Liver (tissue), 10 donors: Measurements from ENCODE around the gene APOBEC3F. TPM values are rescaled to one million over a fixed set of nuclear protein-coding genes. Genes with fewer than 3 reads are reported as not detected.

Experiments used
- DNase-seq: peaks from one replicate; pipeline ENCODE4 v3.0.0-alpha.2; 2017; ENCODE audit warnings: low spot score
- H3K27ac ChIP-seq, 2 donors: one replicate each; pipeline ENCODE4 v1.7.0; 2013; ENCODE audit warnings: inconsistent platforms in 2 of 2, low read length in 2 of 2, control low read depth in 1 of 2, low read depth in 1 of 2, mild to moderate bottlenecking in 1 of 2
- H3K27me3 ChIP-seq, 4 donors: one replicate each; pipeline versions ENCODE4 v1.6.1 to v1.7.0; 2013; ENCODE audit warnings: low read length in 3 of 4, inconsistent platforms in 1 of 4, mild to moderate bottlenecking in 1 of 4, moderate library complexity in 1 of 4; ENCODE audit not compliant: control insufficient read depth in 4 of 4, insufficient read depth in 4 of 4
- H3K36me3 ChIP-seq, 4 donors: one replicate each; pipeline versions ENCODE4 v1.6.1 to v1.7.0; 2013; ENCODE audit warnings: low read length in 3 of 4, mild to moderate bottlenecking in 3 of 4, low read depth in 1 of 4, moderate library complexity in 1 of 4; ENCODE audit not compliant: control insufficient read depth in 4 of 4, insufficient read depth in 3 of 4
- H3K4me1 ChIP-seq, 4 donors: one replicate each; pipeline versions ENCODE4 v1.6.1 to v1.7.0; 2013; ENCODE audit warnings: low read length in 3 of 4, mild to moderate bottlenecking in 3 of 4, moderate library complexity in 1 of 4; ENCODE audit not compliant: control insufficient read depth in 4 of 4, insufficient read depth in 4 of 4
- H3K4me3 ChIP-seq, 3 donors: one replicate each; pipeline versions ENCODE4 v1.6.1 to v1.7.0; 2013; ENCODE audit warnings: low read length in 3 of 3, control low read depth in 1 of 3, low read depth in 1 of 3, mild to moderate bottlenecking in 1 of 3
- H3K9ac ChIP-seq, 2 donors: one replicate each; pipeline ENCODE4 v1.7.0; 2013; ENCODE audit warnings: low read length in 2 of 2, mild to moderate bottlenecking in 2 of 2, moderate library complexity in 2 of 2, control low read depth in 1 of 2, low read depth in 1 of 2
- H3K9me3 ChIP-seq, 4 donors: one replicate each; pipeline versions ENCODE4 v1.6.1 to v1.7.0; 2013; ENCODE audit warnings: low read length in 3 of 4; ENCODE audit not compliant: control insufficient read depth in 4 of 4
- EGR1 ChIP-seq, 2 donors: IDR thresholded peaks; 2 replicates each; pipeline ENCODE4 v1.6.1; 2016 to 2018; ENCODE audit warnings: antibody characterized with exemption in 2 of 2, low read depth in 2 of 2
- FOXA1 ChIP-seq: IDR thresholded peaks from 2 replicates; pipeline ENCODE4 v1.6.1; 2016; ENCODE audit warnings: antibody characterized with exemption
- GABPA ChIP-seq, 2 donors: IDR thresholded peaks in 1 of 2; conservative IDR thresholded peaks in 1 of 2; 2 replicates each; pipeline ENCODE4 v1.6.1; 2016; ENCODE audit warnings: antibody characterized with exemption in 2 of 2, mild to moderate bottlenecking in 1 of 2, moderate library complexity in 1 of 2
- HNF4A ChIP-seq, 2 donors: conservative IDR thresholded peaks; 2 replicates each; pipeline ENCODE4 v1.6.1; 2016; ENCODE audit warnings: antibody characterized with exemption in 2 of 2, mild to moderate bottlenecking in 2 of 2
- HNF4G ChIP-seq: IDR thresholded peaks from 2 replicates; pipeline ENCODE4 v1.6.1; 2016; ENCODE audit warnings: antibody characterized with exemption
- RAD21 ChIP-seq, 2 donors: IDR thresholded peaks; 2 replicates each; pipeline ENCODE4 v1.6.1; 2016; ENCODE audit warnings: antibody characterized with exemption in 2 of 2, mild to moderate bottlenecking in 2 of 2
- SP1 ChIP-seq: IDR thresholded peaks from 2 replicates; pipeline ENCODE4 v1.6.1; 2018; ENCODE audit warnings: antibody characterized with exemption, mild to moderate bottlenecking
- YY1 ChIP-seq: IDR thresholded peaks from 2 replicates; pipeline ENCODE4 v1.6.1; 2016; ENCODE audit warnings: antibody characterized with exemption, mild to moderate bottlenecking
- WGBS: extraction: QIAGEN DNeasy Blood & Tissue Kit; methylation state at CpG from one replicate; pipeline ENCODE4 v1.1.7; 2013; 5-methylcytosine and 5-hydroxymethylcytosine counted together
- polyA plus RNA-seq, 2 donors: library from polyadenylated mRNA; stranded (reverse) in 1 of 2; unstranded in 1 of 2; fragments of 200-250 nt in 1 of 2; fragments of >200 nt in 1 of 2; fragmentation: Nextera tagmentation in 1 of 2; extraction: Ambion mirVana in 1 of 2; gene quantifications; one replicate each; pipeline versions ENCODE4 v1.2.1 to v1.2.3, GENCODE V29; 2013 to 2015
- small RNA-seq: library from RNA; depleted of rRNA; stranded (forward); fragments of <200 nt; gene quantifications from one replicate; pipeline ENCODE3, GENCODE V24; 2014
- total RNA-seq, 2 donors: library from RNA; depleted of rRNA; stranded (reverse); fragments of >200 nt; gene quantifications; one replicate each; pipeline ENCODE4 v1.2.3, GENCODE V29; 2014
- TF ChIP-seq, protein P1 (sequence below): IDR thresholded peaks from 2 replicates; pipeline ENCODE4 v1.6.1; 2016; ENCODE audit warnings: antibody characterized with exemption
- TF ChIP-seq, protein P2 (sequence below): fragments of 150-350 bp; IDR thresholded peaks from 2 replicates; pipeline ENCODE4 v1.5.1; 2017; ENCODE audit warnings: improper control_type of control experiment, low read depth, low read length; ENCODE audit not compliant: missing input control
- donor health status: healthy.
- donor health status: healthy.
- donor health status: healthy.
- donor health status: healthy.
- donor health status: healthy.

The APOBEC3F gene
- total and polyA plus RNA-seq, 4 donors = 1.6 to 4.5 (median 2.0) TPM

DNA sequence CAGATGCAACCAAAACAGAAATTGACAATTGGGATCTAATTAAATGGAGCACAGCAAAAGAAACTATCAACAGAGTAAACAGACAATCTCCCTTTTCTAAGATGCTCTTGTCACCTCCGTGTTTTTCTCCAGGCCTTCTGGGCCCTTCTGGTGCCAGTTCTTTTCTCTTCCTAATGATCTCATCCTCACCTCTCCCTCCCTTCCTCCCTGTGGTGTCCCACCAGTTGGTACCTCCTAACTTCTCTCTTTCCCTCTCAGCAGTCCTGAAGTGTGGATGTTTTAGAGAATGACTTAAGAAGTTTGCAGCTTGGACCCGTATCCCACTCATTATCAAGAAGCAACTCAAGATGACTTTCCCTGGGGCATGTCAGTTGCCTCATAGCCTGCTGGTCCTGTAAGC lies 62.8 kb downstream of the APOBEC3F start:
- Histone ChIP-seq H3K4me1 (no peaks in the 10 kb centered on the region), H3K27ac (no peak overlapping the region), H3K9ac (no peak overlapping the region), H3K36me3 (no peaks in the 10 kb centered on the region), H3K9me3 (no peaks in the 10 kb centered on the region), H3K27me3 (no peaks in the 10 kb centered on the region), H3K4me3 (no peak overlapping the region)
- DNase-seq = no peak
- 75% methylated on average over 2 of the region's 2 CpGs for WGBS
- TF ChIP-seq EGR1 (IDR thresholded peaks at IDR 0.05; ENCODE audit: low read depth in 2 of 2) (no peak), HNF4A (conservative IDR thresholded peaks at IDR 0.05) (no peak), YY1 (no peak), GABPA (IDR thresholded peaks at IDR 0.05 in 1 of 2, conservative IDR thresholded peaks at IDR 0.05 in 1 of 2) (no peak), FOXA1 (no peak), HNF4G (no peak), RAD21 (IDR thresholded peaks at IDR 0.05) (no peak), SP1 (no peak)
- TF ChIP-seq, protein P1, sequence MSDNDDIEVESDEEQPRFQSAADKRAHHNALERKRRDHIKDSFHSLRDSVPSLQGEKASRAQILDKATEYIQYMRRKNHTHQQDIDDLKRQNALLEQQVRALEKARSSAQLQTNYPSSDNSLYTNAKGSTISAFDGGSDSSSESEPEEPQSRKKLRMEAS = no peak
- TF ChIP-seq, protein P2, sequence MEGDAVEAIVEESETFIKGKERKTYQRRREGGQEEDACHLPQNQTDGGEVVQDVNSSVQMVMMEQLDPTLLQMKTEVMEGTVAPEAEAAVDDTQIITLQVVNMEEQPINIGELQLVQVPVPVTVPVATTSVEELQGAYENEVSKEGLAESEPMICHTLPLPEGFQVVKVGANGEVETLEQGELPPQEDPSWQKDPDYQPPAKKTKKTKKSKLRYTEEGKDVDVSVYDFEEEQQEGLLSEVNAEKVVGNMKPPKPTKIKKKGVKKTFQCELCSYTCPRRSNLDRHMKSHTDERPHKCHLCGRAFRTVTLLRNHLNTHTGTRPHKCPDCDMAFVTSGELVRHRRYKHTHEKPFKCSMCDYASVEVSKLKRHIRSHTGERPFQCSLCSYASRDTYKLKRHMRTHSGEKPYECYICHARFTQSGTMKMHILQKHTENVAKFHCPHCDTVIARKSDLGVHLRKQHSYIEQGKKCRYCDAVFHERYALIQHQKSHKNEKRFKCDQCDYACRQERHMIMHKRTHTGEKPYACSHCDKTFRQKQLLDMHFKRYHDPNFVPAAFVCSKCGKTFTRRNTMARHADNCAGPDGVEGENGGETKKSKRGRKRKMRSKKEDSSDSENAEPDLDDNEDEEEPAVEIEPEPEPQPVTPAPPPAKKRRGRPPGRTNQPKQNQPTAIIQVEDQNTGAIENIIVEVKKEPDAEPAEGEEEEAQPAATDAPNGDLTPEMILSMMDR = no peak

Small RNAs within 50 kb of the gene (small RNA-seq; reads per million reads assigned to genes)
- not detected for gene AL022318.2

Other genes with a start within 250 kb of the APOBEC3F start
- gene DNAL4, start 246.7 kb upstream of the APOBEC3F start, total RNA-seq = 1 to 10 TPM; 4.0 to 5.6 TPM
- 1 to 10 TPM; 4.9 TPM for gene DNAL4, start 246.7 kb upstream of the APOBEC3F start, polyA plus RNA-seq
- under 1 TPM; 0.05 to 0.25 TPM for gene NPTXR, start 196.8 kb upstream of the APOBEC3F start, total RNA-seq
- gene NPTXR, start 196.8 kb upstream of the APOBEC3F start, polyA plus RNA-seq = under 1 TPM; 0.07 to 0.45 TPM
- 10 to 100 TPM; 10.8 to 11.0 TPM for gene CBX6, start 168.6 kb upstream of the APOBEC3F start, total RNA-seq
- gene CBX6, start 168.6 kb upstream of the APOBEC3F start, polyA plus RNA-seq = 1 to 10 TPM; 7.3 to 9.6 TPM
- gene APOBEC3A, start 83.3 kb upstream of the APOBEC3F start, total RNA-seq = 1 to 10 TPM; 8.4 to 8.7 TPM
- under 1 TPM; 0.26 to 0.77 TPM for gene APOBEC3A, start 83.3 kb upstream of the APOBEC3F start, polyA plus RNA-seq
- gene APOBEC3B, start 58.5 kb upstream of the APOBEC3F start, total RNA-seq = 1 to 10 TPM in 1 of 2 donors, under 1 TPM in 1; 0.08 to 6.0 TPM
- gene APOBEC3B, start 58.5 kb upstream of the APOBEC3F start, polyA plus RNA-seq = 1 to 10 TPM in 1 of 2 donors, under 1 TPM in 1; 0.61 to 1.2 TPM
- gene APOBEC3C, start 26.6 kb upstream of the APOBEC3F start, total RNA-seq = 10 to 100 TPM in 1 of 2 donors, 1 to 10 TPM in 1; 1.2 to 11.9 TPM
- gene APOBEC3C, start 26.6 kb upstream of the APOBEC3F start, polyA plus RNA-seq = 1 to 10 TPM; 2.2 to 5.2 TPM
- 1 to 10 TPM in 1 of 2 donors, under 1 TPM in 1; 0.50 to 1.4 TPM for gene APOBEC3D, start 19.7 kb upstream of the APOBEC3F start, total RNA-seq
- gene APOBEC3D, start 19.7 kb upstream of the APOBEC3F start, polyA plus RNA-seq = under 1 TPM; 0.29 to 0.78 TPM
- 1 to 10 TPM; 3.3 to 9.2 TPM for gene APOBEC3G, start 36.4 kb downstream of the APOBEC3F start, total RNA-seq
- 1 to 10 TPM; 1.9 to 2.6 TPM for gene APOBEC3G, start 36.4 kb downstream of the APOBEC3F start, polyA plus RNA-seq
- gene APOBEC3H, start 56.4 kb downstream of the APOBEC3F start, total RNA-seq = not detected
- under 1 TPM in 1 of 2 donors, not detected in 1; 0.25 TPM for gene APOBEC3H, start 56.4 kb downstream of the APOBEC3F start, polyA plus RNA-seq
- 10 to 100 TPM; 15.9 to 21.8 TPM for gene CBX7, start 111.8 kb downstream of the APOBEC3F start, total RNA-seq
- gene CBX7, start 111.8 kb downstream of the APOBEC3F start, polyA plus RNA-seq = 10 to 100 TPM in 1 of 2 donors, 1 to 10 TPM in 1; 2.2 to 14.0 TPM
- gene PDGFB, start 204.1 kb downstream of the APOBEC3F start, total RNA-seq = 1 to 10 TPM in 1 of 2 donors, under 1 TPM in 1; 0.98 to 2.5 TPM
- gene PDGFB, start 204.1 kb downstream of the APOBEC3F start, polyA plus RNA-seq = 1 to 10 TPM in 1 of 2 donors, under 1 TPM in 1; 0.25 to 4.5 TPM